ENCODE data around the gene ALDH16A1.
A peak's percentile ranks its signal among the peaks of the same experiment; 100 is the strongest.

Gene ALDH16A1

DNA sequence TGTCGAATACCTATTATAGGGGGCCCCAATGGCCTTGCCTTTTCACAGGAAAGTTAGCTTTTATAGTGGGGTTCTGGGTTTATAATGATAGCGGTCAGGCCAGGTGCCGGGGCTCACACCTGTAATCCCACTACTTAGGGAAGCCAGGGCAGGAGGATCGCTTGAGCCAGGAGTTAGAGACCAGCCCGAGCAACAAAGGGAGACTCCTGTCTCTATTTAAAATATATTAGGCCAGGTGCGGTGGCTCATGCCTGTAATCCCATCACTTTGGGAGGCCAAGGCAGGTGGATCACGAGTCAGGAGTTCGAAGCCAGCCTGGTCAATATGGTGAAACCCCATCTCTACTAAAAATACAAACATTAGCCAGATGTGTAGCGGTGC is 50.5 kb downstream of the ALDH16A1 start:
- Histone ChIP-seq H3K9me3 (ENCODE audit: control insufficient read depth, insufficient read depth, low read length) (no peaks in the 10 kb centered on the region), H3K9ac (ENCODE audit: low read depth, low read length) (no peak overlapping the region), H3K36me3 (ENCODE audit: insufficient read depth, low read length) (peaks cover 5% of the 10 kb centered on the region; the same call in 1 of the 2 replicates), H3K4me1 (ENCODE audit: insufficient read depth, low read length) (no peaks in the 10 kb centered on the region; the same call in 1 of the 2 replicates)

DNA sequence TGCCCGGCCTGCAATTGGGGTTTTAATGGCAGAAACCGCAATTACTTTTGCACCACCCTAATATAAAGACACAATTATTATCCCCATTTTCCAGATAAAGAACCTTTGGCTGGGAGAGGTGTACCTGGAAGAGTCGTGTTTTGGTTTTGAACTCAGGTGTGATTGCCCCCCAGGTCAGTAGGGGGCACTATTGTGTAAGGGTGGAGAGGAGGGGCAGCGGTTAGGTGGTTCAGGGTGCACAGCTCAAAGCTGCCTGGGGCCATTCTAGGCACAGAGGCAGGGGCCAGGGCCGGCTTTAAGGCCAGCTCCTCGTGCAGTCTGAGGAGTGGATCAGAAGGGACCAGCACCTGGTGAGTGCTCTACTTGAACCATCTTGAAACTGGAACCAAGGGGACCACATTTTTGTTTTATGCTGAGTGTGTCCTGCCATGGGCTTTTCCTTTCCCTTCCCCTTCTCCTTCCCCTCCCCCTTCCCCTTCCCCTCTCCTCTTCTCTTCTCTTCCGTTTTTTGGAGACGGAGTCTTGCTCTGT is 53.6 kb downstream of the ALDH16A1 start:
- Histone ChIP-seq H3K9me3 (ENCODE audit: control insufficient read depth, insufficient read depth, low read length) (no peaks in the 10 kb centered on the region), H3K4me1 (ENCODE audit: insufficient read depth, low read length) (peaks cover 4% of the 10 kb centered on the region; the same call in 1 of the 2 replicates), H3K9ac (ENCODE audit: low read depth, low read length) (peak overlapping the region; percentile 44; the same call in 1 of the 2 replicates), H3K36me3 (ENCODE audit: insufficient read depth, low read length) (no peaks in the 10 kb centered on the region)

DNA sequence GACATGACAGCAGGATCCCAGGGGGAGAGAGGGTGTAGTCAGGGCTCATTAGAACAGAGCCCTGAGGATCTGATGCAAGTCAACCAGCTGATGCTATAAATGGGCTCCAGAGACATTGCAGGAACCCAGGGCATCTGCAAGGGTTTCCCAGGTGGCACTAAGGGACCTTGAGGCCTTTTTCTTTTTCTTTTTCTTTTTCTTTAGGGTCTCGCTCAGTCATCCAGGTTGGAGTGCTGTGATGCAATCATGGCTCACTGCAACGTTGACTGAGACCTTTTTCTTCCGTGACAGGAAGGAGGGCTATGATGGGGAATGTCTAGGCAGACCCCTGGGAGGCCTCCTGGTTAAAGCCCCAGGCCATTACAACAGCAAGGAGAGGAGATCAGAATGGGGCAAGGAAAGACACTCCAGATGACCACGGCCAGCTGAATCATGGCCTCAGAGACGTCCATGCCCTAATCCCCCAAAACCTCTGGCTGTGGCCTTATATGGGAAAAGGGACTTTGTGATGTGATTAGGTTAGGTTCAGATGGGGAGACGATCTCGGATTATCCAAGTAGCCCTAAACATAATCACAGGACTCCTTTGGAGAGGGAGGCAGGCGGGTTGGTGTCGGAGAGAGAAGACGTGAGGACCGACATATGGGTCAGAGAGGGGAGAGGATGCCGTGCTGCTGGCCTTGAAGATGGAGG is 54.9 kb downstream of the ALDH16A1 start:
- no peaks in the 10 kb centered on the region for H3K9me3 ChIP-seq (ENCODE audit: control insufficient read depth, insufficient read depth, low read length)
- H3K36me3 ChIP-seq (ENCODE audit: insufficient read depth, low read length), result no peaks in the 10 kb centered on the region
- peaks cover 5% of the 10 kb centered on the region; the same call in 1 of the 2 replicates for H3K4me1 ChIP-seq (ENCODE audit: insufficient read depth, low read length)
- no peak overlapping the region for H3K9ac ChIP-seq (ENCODE audit: low read depth, low read length)

DNA sequence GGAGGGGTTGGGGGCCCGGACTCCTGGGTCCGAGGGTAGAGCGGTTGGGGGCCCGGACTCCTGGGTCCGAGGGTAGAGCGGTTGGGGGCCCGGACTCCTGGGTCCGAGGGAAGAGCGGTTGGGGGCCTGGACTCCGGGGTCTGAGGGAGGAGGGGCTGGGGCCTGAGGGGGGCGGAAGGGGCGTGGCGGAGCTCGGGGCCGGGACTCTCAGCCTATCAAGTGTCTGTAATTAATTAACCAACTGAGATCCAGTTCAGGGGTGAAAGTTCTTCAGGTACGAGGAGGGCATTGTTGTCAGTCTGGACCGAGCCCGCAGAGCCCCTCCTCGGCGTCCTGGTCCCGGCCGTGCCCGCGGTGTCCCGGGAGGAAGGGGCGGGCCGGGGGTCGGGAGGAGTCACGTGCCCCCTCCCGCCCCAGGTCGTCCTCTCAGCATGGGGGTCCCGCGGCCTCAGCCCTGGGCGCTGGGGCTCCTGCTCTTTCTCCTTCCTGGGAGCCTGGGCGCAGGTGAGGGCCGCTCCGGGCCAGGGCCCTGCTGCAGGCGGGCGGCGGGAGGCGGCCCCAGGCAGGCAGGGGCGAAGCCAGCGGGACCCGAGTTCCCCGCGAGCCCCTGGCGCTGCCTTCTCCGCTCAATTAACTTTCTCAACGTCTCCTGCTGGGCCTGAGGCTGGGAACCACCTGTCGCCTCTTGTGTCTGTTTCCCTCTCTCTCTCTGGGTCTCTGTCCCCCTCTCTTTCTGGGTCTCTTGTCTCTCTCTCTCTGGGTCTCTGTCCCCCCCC is 60.1 kb downstream of the ALDH16A1 start:
- H3K36me3 ChIP-seq (ENCODE audit: insufficient read depth, low read length), result no peaks in the 10 kb centered on the region
- no peaks in the 10 kb centered on the region for H3K9me3 ChIP-seq (ENCODE audit: control insufficient read depth, insufficient read depth, low read length)
- peak overlapping the region; percentile 81 for H3K9ac ChIP-seq (ENCODE audit: low read depth, low read length)
- H3K4me1 ChIP-seq (ENCODE audit: insufficient read depth, low read length), result peaks cover 5% of the 10 kb centered on the region; the same call in 1 of the 2 replicates

DNA sequence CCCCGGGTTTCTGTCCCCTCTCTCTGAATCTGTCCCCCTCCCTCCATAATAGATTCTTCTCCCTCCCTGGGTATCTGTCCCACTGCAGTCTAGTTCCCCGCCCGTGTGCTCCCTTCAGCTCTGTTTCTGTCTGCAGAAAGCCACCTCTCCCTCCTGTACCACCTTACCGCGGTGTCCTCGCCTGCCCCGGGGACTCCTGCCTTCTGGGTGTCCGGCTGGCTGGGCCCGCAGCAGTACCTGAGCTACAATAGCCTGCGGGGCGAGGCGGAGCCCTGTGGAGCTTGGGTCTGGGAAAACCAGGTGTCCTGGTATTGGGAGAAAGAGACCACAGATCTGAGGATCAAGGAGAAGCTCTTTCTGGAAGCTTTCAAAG is 60.7 kb downstream of the ALDH16A1 start:
- Histone ChIP-seq H3K9me3 (ENCODE audit: control insufficient read depth, insufficient read depth, low read length) (no peaks in the 10 kb centered on the region), H3K9ac (ENCODE audit: low read depth, low read length) (peak overlapping the region; percentile 81), H3K4me1 (ENCODE audit: insufficient read depth, low read length) (peaks cover 5% of the 10 kb centered on the region; the same call in 1 of the 2 replicates), H3K36me3 (ENCODE audit: insufficient read depth, low read length) (no peaks in the 10 kb centered on the region)

DNA sequence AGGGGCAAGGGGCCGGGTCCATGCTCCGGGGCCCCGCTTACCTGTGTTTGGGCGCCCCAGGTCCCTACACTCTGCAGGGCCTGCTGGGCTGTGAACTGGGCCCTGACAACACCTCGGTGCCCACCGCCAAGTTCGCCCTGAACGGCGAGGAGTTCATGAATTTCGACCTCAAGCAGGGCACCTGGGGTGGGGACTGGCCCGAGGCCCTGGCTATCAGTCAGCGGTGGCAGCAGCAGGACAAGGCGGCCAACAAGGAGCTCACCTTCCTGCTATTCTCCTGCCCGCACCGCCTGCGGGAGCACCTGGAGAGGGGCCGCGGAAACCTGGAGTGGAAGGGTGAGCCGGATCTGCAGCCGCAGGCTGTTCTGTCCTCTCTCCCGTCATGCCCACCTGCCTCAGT is 61.1 kb downstream of the ALDH16A1 start:
- no peaks in the 10 kb centered on the region for H3K9me3 ChIP-seq (ENCODE audit: control insufficient read depth, insufficient read depth, low read length)
- H3K4me1 ChIP-seq (ENCODE audit: insufficient read depth, low read length), result peaks cover 5% of the 10 kb centered on the region; the same call in 1 of the 2 replicates
- no peaks in the 10 kb centered on the region for H3K36me3 ChIP-seq (ENCODE audit: insufficient read depth, low read length)
- H3K9ac ChIP-seq (ENCODE audit: low read depth, low read length), result peak overlapping the region; percentile 81

DNA sequence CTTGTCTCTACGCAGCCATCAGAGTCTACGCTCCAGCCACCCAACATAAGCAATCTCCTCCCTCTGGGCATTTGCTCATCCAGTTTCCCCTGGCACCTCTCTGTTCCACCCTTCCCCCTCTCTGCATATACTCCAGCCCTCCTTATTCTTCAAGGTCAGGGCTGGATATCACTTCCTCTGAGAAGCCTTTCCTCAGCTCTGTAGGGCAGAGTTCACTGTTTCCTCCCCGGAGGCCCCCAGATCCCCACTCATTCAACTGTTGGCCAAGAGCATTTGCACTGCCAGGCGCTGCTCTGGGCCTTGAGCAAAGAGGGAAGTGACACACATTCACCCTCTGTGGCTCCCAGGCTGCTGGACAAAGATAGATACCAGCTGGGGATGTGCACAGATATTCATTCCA is 62.7 kb downstream of the ALDH16A1 start:
- peaks cover 5% of the 10 kb centered on the region; the same call in 1 of the 2 replicates for H3K4me1 ChIP-seq (ENCODE audit: insufficient read depth, low read length)
- no peaks in the 10 kb centered on the region for H3K9me3 ChIP-seq (ENCODE audit: control insufficient read depth, insufficient read depth, low read length)
- H3K36me3 ChIP-seq (ENCODE audit: insufficient read depth, low read length), result no peaks in the 10 kb centered on the region
- H3K9ac ChIP-seq (ENCODE audit: low read depth, low read length), result no peak overlapping the region

DNA sequence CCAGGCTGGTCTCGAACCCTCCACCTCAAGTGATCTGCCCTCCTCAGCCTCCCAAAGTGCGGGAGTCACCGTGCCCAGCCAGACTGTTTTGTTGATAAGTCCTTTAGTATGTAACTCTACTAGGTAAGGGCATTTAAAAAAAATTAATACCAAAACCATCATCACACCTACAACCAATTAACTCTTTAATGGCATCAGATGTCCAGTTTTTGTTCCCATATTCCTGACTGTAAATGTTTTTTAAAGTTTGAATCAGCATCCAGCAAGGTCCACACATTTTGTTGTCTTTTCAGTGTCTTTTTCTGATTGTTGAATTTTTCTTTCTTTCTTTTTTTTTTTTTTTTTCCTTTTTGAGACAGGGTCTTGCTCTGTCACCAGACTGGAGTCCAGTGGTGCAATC is 65.0 kb downstream of the ALDH16A1 start:
- Histone ChIP-seq H3K9ac (ENCODE audit: low read depth, low read length) (no peak overlapping the region), H3K36me3 (ENCODE audit: insufficient read depth, low read length) (no peaks in the 10 kb centered on the region), H3K4me1 (ENCODE audit: insufficient read depth, low read length) (no peaks in the 10 kb centered on the region; the same call in 1 of the 2 replicates), H3K9me3 (ENCODE audit: control insufficient read depth, insufficient read depth, low read length) (no peaks in the 10 kb centered on the region)

Measured in ES-I3 (cell line).